B cell (primary cell): Measurements from ENCODE around the gene UCP2. TPM values are rescaled to one million over a fixed set of nuclear protein-coding genes. Genes with fewer than 3 reads are reported as not detected.

Source experiments
- ATAC-seq: fragments of 200-7000 bp; cut with Tn5 transposase; one replicate; pipeline ENCODE4 v1.10.0; 2021; ENCODE audit warnings: low read depth, mild to moderate bottlenecking, moderate number of reproducible peaks, moderate library complexity
- CTCF ChIA-PET: fragments of 350-600 bp; sonication (Branson Sonifier 250); formaldehyde crosslinking; loops from one replicate; lab custom pipeline; 2021; ENCODE audit warnings: antibody characterized with exemption, inconsistent platforms; lab: Charles Lee
- POLR2A ChIA-PET: fragments of 350-600 bp; sonication (Branson Sonifier 250); formaldehyde crosslinking; loops from one replicate; lab custom pipeline; 2021; ENCODE audit warnings: antibody characterized with exemption; lab: Charles Lee
- DNase-seq: peaks from one replicate; pipeline ENCODE4 v3.0.0; 2013
- H2AFZ ChIP-seq: 2 replicates; pipeline ENCODE4 v1.6.1; 2012; ENCODE audit warnings: mild to moderate bottlenecking, low read depth, low read length; ENCODE audit not compliant: insufficient read depth, poor library complexity, severe bottlenecking
- H3K27ac ChIP-seq, 2 donors: 1 replicate in 1 of 2; 2 replicates in 1 of 2; pipeline ENCODE4 v1.5.1; 2012 to 2013; ENCODE audit warnings: low read length in 2 of 2, mild to moderate bottlenecking in 2 of 2, moderate library complexity in 1 of 2
- H3K27me3 ChIP-seq, 4 experiments: fragments of 200-600 bp in 1 of 4; sonication (generic) in 1 of 4; replicated peaks in 1 of 4; 1 replicate in 2 of 4; 2 replicates in 2 of 4; pipeline versions ENCODE4 v1.6.1 to v1.7.0; 2013 to 2016; ENCODE audit warnings: low read length in 3 of 4, mild to moderate bottlenecking in 2 of 4, mixed read lengths in 1 of 4, moderate library complexity in 1 of 4; ENCODE audit not compliant: insufficient read depth in 4 of 4, control insufficient read depth in 3 of 4; ENCODE audit errors: control extremely low read depth in 1 of 4
- H3K36me3 ChIP-seq, 2 experiments: replicated peaks in 1 of 2; 1 replicate in 1 of 2; 2 replicates in 1 of 2; pipeline versions ENCODE4 v1.6.1 to v1.7.1; 2013; ENCODE audit warnings: low read length in 1 of 2; ENCODE audit not compliant: insufficient read depth in 2 of 2, control insufficient read depth in 1 of 2; ENCODE audit errors: control extremely low read depth in 1 of 2, extremely low read depth in 1 of 2
- H3K4me1 ChIP-seq, 2 donors: fragments of 200-600 bp in 1 of 2; sonication (generic) in 1 of 2; 1 replicate in 1 of 2; 2 replicates in 1 of 2; pipeline versions ENCODE4 v1.5.1 to v1.6.1; 2013 to 2017; ENCODE audit warnings: low read length in 2 of 2; ENCODE audit not compliant: control insufficient read depth in 2 of 2, insufficient read depth in 2 of 2
- H3K4me2 ChIP-seq: replicated peaks from 2 replicates; pipeline ENCODE3; 2012; ENCODE audit warnings: mild to moderate bottlenecking, low read depth, low read length; ENCODE audit not compliant: poor library complexity, severe bottlenecking
- H3K4me3 ChIP-seq, 5 experiments: fragments of 200-600 bp in 1 of 5; sonication (generic) in 1 of 5; 1 replicate in 3 of 5; 2 replicates in 2 of 5; pipeline versions ENCODE4 v1.5.1 to v1.7.0; 2011 to 2016; ENCODE audit warnings: low read length in 4 of 5, mild to moderate bottlenecking in 4 of 5, low read depth in 2 of 5, control low read depth in 1 of 5, moderate library complexity in 1 of 5; ENCODE audit not compliant: insufficient read depth in 1 of 5; ENCODE audit errors: control extremely low read depth in 1 of 5, extremely low read depth in 1 of 5
- H3K79me2 ChIP-seq: fragments of 200-600 bp; sonication (generic); one replicate; pipeline ENCODE4 v1.6.0; 2016; ENCODE audit warnings: low read length; ENCODE audit not compliant: control insufficient read depth, insufficient read depth
- H3K9ac ChIP-seq: fragments of 200-600 bp; sonication (generic); 2 replicates; pipeline ENCODE4 v1.6.1; 2017; ENCODE audit warnings: mild to moderate bottlenecking, low read length, moderate library complexity
- H3K9me3 ChIP-seq, 3 donors: one replicate each; pipeline versions ENCODE4 v1.6.1 to v1.7.1; 2013; ENCODE audit warnings: low read length in 2 of 3; ENCODE audit not compliant: control insufficient read depth in 2 of 3, insufficient read depth in 1 of 3; ENCODE audit errors: control extremely low read depth in 1 of 3
- H4K20me1 ChIP-seq: 2 replicates; pipeline ENCODE4 v1.6.0; 2012; ENCODE audit warnings: mild to moderate bottlenecking, low read length; ENCODE audit not compliant: insufficient read depth, control insufficient read depth, poor library complexity, severe bottlenecking
- H3K27ac Mint-ChIP-seq: one replicate; pipeline ENCODE4 v1.8.0; 2021; ENCODE audit warnings: mixed read lengths
- H3K27me3 Mint-ChIP-seq: one replicate; pipeline ENCODE4 v1.8.0; 2021; ENCODE audit warnings: mixed read lengths
- H3K4me1 Mint-ChIP-seq: one replicate; pipeline ENCODE4 v1.8.0; 2021; ENCODE audit warnings: mixed read lengths
- H3K4me3 Mint-ChIP-seq: one replicate; pipeline ENCODE4 v1.8.0; 2021; ENCODE audit warnings: mixed read lengths
- H3K9me3 Mint-ChIP-seq: one replicate; pipeline ENCODE4 v1.8.0; 2022; ENCODE audit warnings: mixed read lengths; ENCODE audit not compliant: insufficient read depth
- CTCF ChIP-seq: fragments of 200-600 bp; IDR thresholded peaks from one replicate; pipeline ENCODE4 v1.8.0; 2022; ENCODE audit warnings: antibody characterized with exemption, mild to moderate bottlenecking
- WGBS: methylation state at CpG from one replicate; pipeline ENCODE4 v1.1.5; 2013; ENCODE audit warnings: missing lambda C conversion rate; ENCODE audit not compliant: insufficient coverage; 5-methylcytosine and 5-hydroxymethylcytosine counted together
- intact Hi-C: fragments of 100-400 bp; cut with micrococcal nuclease; formaldehyde crosslinking; loops from one replicate; pipeline ENCODE4 v1.10.0; 2022
- polyA plus RNA-seq: library from polyadenylated mRNA; depleted of rRNA; stranded (reverse); fragments of >200 nt; gene quantifications from 2 replicates; pipeline ENCODE4 v1.2.3, GENCODE V29; 2012
- total RNA-seq, 2 donors: library from RNA; stranded (reverse); fragments of 120-200 nt in 1 of 2; gene quantifications; 1 replicate in 1 of 2; 2 replicates in 1 of 2; pipeline versions ENCODE4 v1.2.3 to v1.2.4, GENCODE V29; 2013 to 2022

Gene UCP2
- total and polyA plus RNA-seq, 2 donors (not counting 1 experiment from before 2014, with no cell fraction given) = 613 to 697 TPM

GRCh38 chr11:73995731-73996130 is 13.1 kb upstream of the UCP2 start:
- peak overlapping the region; percentile 83 to 98 for H3K27ac ChIP-seq
- H3K4me1 ChIP-seq = peaks cover 90 to 91% of the 10 kb centered on the region in 2 donors
- H3K4me2 ChIP-seq = peak overlapping the region; percentile 69

More at GRCh38 chr11:73995731-73996130, 13.1 kb upstream of the UCP2 start:
- H3K27me3 ChIP-seq = no peaks in the 10 kb centered on the region
- peak overlapping the region; percentile 77 for H3K4me3 Mint-ChIP-seq
- H3K27me3 Mint-ChIP-seq = no peaks in the 10 kb centered on the region
- peak overlapping the region; percentile 100 for H3K27ac Mint-ChIP-seq
- DNase-seq (peak; percentile 67), ATAC-seq (peak; percentile 36)
- no peaks in the 10 kb centered on the region for H4K20me1 ChIP-seq
- H3K9ac ChIP-seq = peak overlapping the region; percentile 65
- peak overlapping the region in 3 of 5 experiments; percentile 8 to 32 (median 16) for H3K4me3 ChIP-seq
- POLR2A ChIA-PET = interaction anchor here (0.8 to 5.4 kb wide), 4 partner anchors 9 to 23 kb away, joined by 3 to 77 read pairs (median 6); partner anchors contain the start of gene UCP2
- no peak for TF ChIP-seq CTCF
- intact Hi-C loops = loop anchor here (1.0 to 10.0 kb wide), 4 partner anchors 15 to 1561 kb away; partner anchors contain the start of gene CLPB
- peaks cover 86% of the 10 kb centered on the region for H3K4me1 Mint-ChIP-seq
- H3K36me3 ChIP-seq = no peaks in the 10 kb centered on the region
- H3K79me2 ChIP-seq = peaks cover 8% of the 10 kb centered on the region
- H2AFZ ChIP-seq = no peak overlapping the region
- no peaks in the 10 kb centered on the region for H3K9me3 Mint-ChIP-seq
- CTCF ChIA-PET = interaction anchor here (0.9 to 7.3 kb wide), 3 partner anchors 9 to 14 kb away, joined by 3 to 63 read pairs (median 8); partner anchors contain the start of gene UCP2
- peaks cover 0 to 4% (median 0%) of the 10 kb centered on the region in 3 donors for H3K9me3 ChIP-seq
- WGBS = 75% methylated on average over 1 of the region's 2 CpGs
